ENCODE data around the gene ZNF648. TPM values are rescaled to one million over a fixed set of nuclear protein-coding genes. Genes with fewer than 3 reads are reported as not detected.

Gene ZNF648
- total and polyA plus RNA-seq, 10 of the 15 experiments (the other 5 are each of a cell fraction or from before 2014, with no cell fraction given): 0.05 TPM; not detected in 9

- TF ChIP-seq PKNOX1 (IDR thresholded peaks at IDR 0.05) (peak; percentile 97), DPF2 (IDR thresholded peaks at IDR 0.05) (peak; percentile 61), RFX5 (IDR thresholded peaks at IDR 0.05; ENCODE audit: low read depth, low read length) (0 out of 2 replicates have a peak, but pooled peaks have one; percentile 7), BHLHE40 (IDR thresholded peaks at IDR 0.05; ENCODE audit: borderline replicate concordance in 1 of 2, low read depth in 2 of 2, low read length in 1 of 2) (peak in 1 of 2 experiments; percentile 44; a peak in 1 of 4 replicates), IKZF1 (conservative IDR thresholded peaks at IDR 0.05) (peak; percentile 58), SKIL (IDR thresholded peaks at IDR 0.05; ENCODE audit: low read depth, poor library complexity, severe bottlenecking) (no peak), LARP7 (IDR thresholded peaks at IDR 0.05) (peak; percentile 69; the same call in 1 of the 2 replicates), EED (IDR thresholded peaks at IDR 0.05; ENCODE audit: low read depth) (peak; percentile 65), MTA2 (IDR thresholded peaks at IDR 0.05; ENCODE audit: low read depth) (no peak), SP1 (IDR thresholded peaks at IDR 0.05; ENCODE audit: low read depth, low read length) (peak; percentile 79), POU2F2 (IDR thresholded peaks at IDR 0.05; ENCODE audit: borderline replicate concordance, low read depth, low read length) (peak; percentile 55; the same call in 1 of the 3 replicates), ZBTB40 (IDR thresholded peaks at IDR 0.05; ENCODE audit: borderline replicate concordance) (peak; percentile 52; the same call in 1 of the 2 replicates), RB1 (IDR thresholded peaks at IDR 0.05; ENCODE audit: borderline replicate concordance) (peak; percentile 76; the same call in 1 of the 2 replicates), ATF7 (IDR thresholded peaks at IDR 0.05; ENCODE audit: low read depth) (peak; percentile 55), TCF12 (IDR thresholded peaks at IDR 0.05; ENCODE audit: low read depth, low read length) (peak; percentile 20; the same call in 1 of the 2 replicates), NFYA (IDR thresholded peaks at IDR 0.05; ENCODE audit: borderline replicate concordance, low read depth, low read length) (no peak), NRF1 (conservative IDR thresholded peaks at IDR 0.05; ENCODE audit: low read depth, low read length) (no peak), BMI1 (IDR thresholded peaks at IDR 0.05; ENCODE audit: borderline replicate concordance) (no peak), NKRF (conservative IDR thresholded peaks at IDR 0.05) (0 out of 2 replicates have a peak, but pooled peaks have one; percentile 53), FOS (IDR thresholded peaks at IDR 0.05; ENCODE audit: borderline replicate concordance, extremely low read depth, insufficient read length) (no peak)
Measured at GRCh38 chr1:182029379-182030331, 31.9 kb downstream of the ZNF648 start (continued).

Data from GM12878 (cell line).